Hematopoietic multipotent progenitor cell treated with erythropoietin and hydrocortisone succinate and interleukin-3 and kit ligand, for 8 days (in vitro differentiated cells): ENCODE measurements around the gene IRX5.

Source experiments
- DNase-seq: peaks from one replicate; pipeline ENCODE4 v3.0.0-alpha.2; 2015

The IRX5 gene

GRCh38 chr16:54930005-54930868 lies at the start of gene IRX5:
Gene IRX5, plus strand, starts transcription at chr16:54930865. Its CDS starts 334 bp downstream, at chr16:54931199.
- peak; percentile 62 for DNase-seq

DNA sequence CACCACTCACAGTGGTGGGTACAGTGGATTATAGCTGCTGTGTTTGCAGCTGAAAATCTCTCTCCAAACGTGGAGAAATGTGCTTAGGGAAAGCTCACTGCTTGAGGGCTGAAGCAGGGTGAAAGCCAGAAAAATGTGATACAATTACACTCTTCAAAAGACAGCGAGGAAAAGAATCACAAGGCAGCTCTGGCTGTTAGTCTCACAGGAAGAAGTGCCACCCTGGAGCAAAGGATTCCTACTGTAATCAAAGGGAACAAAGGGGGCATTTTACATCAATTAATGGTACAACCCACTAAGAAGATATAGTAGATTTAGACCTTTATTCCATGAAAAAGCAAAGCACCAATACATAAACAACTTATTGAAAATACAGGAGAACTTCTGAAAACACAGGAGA lies 48.1 kb upstream of the IRX5 start:
- DNase-seq, result no peak

DNA sequence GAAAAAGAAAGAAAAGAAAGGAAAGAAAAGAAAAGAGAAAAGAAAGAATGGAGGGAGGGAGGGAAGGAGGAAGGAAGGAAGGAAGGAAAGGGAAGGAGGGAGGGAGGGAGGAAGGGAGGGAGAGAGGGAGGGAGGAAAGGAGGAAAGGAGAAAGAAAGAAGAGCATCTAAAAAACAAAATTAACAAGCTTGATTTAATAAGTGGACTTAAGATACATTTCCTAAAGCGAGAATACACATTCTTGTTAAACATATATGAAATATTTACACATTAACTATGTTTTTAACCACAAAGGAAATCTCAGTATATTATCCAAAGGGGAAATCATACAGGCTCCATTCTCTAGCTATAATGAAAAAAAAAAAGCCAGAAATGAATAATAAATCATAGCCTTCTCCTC lies 47.3 kb upstream of the IRX5 start:
- no peak for DNase-seq

DNA sequence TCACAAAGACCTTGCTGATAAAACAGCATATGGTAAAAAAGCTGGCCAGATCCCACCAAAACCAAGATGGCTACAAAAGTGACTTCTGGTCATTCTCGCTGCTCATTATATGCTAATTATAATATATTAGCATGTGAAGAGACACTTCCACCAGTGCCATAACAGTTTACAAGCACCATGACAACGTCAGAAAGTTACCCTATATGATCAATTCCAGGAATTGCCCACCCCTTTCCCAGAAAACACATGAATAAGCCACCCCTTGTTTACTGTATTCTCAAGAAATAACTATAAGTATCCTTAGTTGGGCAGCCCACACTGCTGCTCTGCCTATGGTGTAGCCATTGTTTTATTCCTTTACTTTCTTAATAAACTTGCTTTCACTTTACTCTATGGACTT lies 44.6 kb upstream of the IRX5 start:
- peak; percentile 8 for DNase-seq

DNA sequence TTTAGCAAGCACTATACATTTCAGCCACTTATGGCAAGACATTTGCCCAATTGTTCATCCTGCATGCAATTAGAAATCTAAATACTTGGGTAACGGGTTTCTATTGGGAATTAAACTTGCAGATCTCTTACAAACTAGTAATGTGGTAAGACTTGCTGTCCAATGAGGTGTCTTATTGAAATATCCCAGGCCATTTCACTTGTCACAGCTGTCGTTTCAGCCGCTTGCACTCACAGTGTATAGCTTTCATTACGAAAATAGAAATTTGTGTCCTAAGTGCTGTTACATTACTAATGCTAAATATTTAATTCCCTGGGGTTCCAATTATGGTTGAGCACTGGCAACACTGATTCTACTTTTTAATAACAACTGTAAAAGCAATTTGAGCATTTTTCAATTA lies 40.3 kb upstream of the IRX5 start:
- DNase-seq, result no peak

DNA sequence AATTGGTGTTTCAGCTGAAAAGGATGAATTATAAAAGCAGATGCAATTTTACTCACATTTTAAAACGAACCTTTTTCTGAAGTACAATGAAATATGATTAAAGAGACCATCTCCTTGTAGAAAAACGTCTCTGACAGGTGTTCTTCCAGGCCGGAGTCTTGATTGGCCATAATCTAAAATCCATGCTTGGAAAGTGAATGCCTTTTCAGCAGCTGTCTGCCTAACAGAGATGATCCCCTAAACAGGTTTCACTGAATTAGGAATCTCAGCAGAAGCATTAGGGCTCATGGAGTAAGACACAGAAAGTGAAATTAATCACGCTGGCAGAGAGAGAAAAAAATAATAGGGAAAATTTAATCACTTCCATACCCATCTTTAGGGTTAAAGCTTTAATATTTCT lies 39.3 kb upstream of the IRX5 start:
- no peak for DNase-seq

DNA sequence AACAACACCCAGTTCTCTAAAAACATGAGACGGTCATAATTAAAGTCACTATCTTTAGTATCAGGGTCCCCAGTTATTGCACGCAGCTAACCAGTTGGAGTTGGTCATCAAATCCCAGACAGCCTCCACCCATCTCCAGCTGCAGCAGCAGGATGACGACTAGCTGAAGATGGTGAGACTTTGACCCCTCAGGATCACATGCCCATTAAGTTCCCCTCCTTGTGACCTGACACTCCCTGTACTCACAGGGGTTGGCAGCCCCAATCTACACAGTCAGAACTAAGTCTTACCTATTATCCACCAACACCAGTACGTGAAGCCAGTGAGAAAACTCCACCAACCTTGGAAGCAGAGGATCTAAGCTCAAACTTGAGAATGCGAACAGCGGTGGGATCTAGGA lies 37.7 kb upstream of the IRX5 start:
- DNase-seq, result no peak

DNA sequence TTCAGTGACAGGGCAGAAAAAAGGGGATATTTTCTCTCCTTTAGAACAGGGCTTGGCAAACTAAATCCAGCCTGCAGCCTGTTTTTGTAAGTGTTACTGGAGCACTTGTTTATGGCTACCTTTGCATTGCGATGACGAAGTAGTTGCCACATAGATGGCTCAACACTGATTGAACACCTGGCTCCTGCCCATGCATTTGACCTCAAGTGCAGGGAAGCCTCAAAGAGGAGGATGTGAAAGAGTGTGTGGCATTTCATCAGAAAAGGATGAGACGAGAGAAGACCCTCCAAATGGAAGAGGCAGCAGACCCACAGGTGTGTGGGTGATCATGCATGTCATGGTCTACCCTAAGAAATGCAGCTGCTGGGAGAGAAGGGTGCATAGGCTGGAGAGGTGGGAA lies 32.7 kb upstream of the IRX5 start:
- no peak for DNase-seq

GRCh38 chr16:54901606-54902005 lies 29.1 kb upstream of the IRX5 start:
- no peak for DNase-seq

- no peak for DNase-seq
These were observed 27.6 kb upstream of the IRX5 start for GRCh38 chr16:54903047-54903446.

- DNase-seq, result no peak
These were observed 19.6 kb upstream of the IRX5 start for GRCh38 chr16:54911079-54911478.

DNA sequence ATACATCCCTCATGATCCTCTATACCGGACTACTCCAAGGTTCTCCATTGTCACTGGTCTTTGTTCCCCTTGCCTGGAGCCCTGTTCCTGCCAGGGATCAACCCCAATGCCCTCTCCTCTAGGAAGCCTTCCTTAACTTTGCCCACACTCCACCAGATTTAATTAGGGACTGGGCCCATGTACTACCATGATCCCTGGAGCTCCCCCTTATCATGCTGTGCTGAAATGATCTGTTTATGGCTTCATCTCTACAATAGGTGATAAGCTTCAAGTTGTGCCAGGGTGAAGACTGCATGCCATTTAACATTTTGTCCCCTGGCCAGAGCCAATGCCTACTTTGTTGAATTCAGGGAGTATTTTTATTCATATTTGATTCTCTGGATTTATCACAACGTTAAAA lies 17.9 kb upstream of the IRX5 start:
- DNase-seq, result no peak

DNA sequence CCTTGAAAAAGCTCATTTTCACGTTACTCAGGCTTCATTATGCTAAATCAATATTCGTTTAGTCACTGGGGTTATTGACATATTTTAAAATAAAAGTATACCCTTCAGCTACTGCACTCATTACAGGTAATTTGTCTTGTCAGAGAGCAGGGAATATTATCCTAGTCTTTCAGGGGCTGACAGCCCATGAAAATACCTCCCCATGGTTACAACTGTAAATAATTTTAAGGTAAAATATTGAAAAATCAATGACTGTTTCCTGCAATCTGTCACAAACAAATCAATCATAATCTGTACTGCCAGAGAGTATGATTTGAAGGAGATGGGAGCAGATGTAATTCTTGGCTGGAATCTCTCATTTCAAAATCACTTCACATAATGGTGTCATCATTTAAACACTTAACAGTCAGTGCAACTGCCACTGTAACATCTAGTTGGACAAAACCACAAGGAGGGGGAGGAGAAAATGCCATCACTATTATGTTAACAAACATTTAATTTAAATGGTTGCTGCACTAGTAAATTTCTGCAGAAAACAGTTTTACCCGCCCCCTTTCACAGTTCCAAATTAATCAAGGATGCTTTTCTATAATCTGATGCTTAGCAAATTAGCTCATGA lies 9.3 kb upstream of the IRX5 start:
- no peak for DNase-seq

DNA sequence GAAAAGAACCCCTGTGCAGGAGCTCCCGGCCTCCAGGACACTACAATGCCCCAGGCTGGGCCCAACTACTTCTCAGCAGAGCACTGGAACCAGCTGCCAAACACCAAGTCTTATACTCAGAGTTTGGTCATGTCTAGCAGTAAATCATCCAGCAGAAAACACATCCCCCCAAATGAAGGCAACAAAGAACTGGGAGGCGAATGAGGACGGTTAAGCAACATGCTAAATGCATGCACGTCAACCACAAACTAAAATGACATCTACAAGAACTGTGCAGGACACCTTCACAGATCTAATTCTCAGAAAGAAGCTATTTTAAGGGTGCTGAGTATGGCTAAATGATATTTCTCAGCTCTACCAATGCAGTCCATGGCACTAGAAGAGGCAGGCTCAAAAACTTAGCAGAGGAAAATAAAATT lies 7.6 kb upstream of the IRX5 start:
- DNase-seq, result no peak

- no peak for DNase-seq
These were observed 6.7 kb upstream of the IRX5 start for GRCh38 chr16:54923988-54924387.

GRCh38 chr16:54926166-54926838 lies 4.4 kb upstream of the IRX5 start:
- no peak for DNase-seq

DNA sequence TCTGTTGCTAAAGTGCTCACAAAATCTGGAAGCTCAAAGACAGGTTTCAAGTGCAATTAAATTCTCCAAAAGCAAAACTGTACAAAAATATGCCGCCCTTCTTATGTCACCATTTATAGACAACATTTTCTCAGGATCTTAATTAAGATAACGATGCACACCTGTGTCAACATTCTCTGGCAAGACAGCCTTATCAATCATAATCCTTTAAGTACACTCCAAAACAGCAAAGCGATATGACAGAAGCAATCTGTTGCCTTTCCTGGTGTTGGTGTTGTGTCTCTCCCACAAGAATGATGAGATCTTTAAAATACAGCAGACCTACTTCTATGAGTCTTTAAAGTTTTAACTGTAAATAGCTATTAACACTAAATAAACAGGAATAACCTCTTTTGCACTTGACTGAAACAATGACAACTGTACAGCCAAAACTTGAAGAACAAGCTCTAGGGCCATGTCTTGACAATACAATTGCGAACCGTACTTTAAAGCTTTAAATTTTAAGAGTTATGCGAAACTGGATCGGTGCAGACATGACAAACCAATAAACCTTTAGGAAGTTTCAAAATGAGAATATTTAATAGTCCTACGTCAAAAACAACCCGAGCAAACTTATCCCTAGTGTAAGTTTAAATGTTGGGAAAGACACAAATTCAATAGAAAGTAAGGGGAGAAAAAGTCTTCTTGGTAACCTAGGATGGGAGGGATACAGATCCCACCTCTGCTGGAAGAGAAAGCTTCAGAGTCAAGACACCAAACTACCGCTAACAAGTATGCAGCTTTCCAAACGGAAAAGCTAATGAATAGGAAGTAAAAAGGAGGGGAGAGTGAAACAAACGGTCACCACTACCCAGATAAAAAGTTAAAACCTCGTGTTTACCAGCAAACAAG lies 3.3 kb upstream of the IRX5 start:
- no peak for DNase-seq

- DNase-seq, result no peak
These were observed 2.7 kb upstream of the IRX5 start for GRCh38 chr16:54928016-54928356.

GRCh38 chr16:54928411-54929089 lies 2.1 kb upstream of the IRX5 start:
- DNase-seq, result peak; percentile 31

- DNase-seq, result peak; percentile 97
These were observed 1.3 kb upstream of the IRX5 start for GRCh38 chr16:54929090-54930004.

DNA sequence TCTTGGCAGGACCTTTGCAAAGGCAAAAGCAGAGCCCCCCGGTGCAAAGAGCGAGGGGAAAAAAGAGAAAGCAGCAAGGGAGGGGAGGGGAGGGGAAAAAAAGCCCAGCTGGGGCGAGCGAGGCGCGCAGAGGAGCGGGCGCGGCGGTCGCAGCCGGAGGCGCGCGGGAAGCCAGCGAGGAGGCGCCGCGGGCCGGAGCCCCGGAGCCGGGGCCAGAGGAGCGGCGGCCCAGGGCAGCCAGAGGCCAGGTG lies 129 bp downstream of the IRX5 start:
- DNase-seq, result no peak
